NCI-H2171 treated with DMSO at 0.1 percent for 48 hours (cell line): ENCODE measurements around the gene POLR3B.
A peak's percentile ranks its signal among the peaks of the same experiment; 100 is the strongest.
"Not testable (repeated sequence)": the region's sequence is repeated elsewhere in the genome, so short reads cannot be mapped to it uniquely, and the experiment has no call there.

Experiments used
- DNase-seq: peaks from one replicate; lab custom pipeline; 2025; lab: John Stamatoyannopoulos, UW

Gene POLR3B

DNA sequence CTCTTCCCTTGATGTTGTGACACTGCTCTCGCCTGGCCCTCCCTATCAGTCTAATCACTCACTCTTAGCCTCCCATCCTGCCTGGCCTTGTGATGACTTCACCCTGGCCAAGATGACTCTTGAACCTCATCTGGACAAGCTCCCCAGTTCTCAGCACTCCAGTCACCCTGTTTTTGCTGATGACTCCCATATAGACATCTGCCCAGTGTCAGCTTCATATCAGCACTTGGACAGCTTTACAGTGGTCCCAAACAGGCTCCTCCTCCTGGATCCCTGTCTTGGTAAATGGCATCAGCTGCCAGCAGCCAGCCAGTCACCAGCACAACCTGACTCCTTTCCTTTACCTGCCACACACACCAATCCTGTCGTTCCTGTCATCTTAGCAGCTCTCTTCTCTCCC, 104.2 kb downstream of the POLR3B start:
- DNase-seq, result no peak

DNA sequence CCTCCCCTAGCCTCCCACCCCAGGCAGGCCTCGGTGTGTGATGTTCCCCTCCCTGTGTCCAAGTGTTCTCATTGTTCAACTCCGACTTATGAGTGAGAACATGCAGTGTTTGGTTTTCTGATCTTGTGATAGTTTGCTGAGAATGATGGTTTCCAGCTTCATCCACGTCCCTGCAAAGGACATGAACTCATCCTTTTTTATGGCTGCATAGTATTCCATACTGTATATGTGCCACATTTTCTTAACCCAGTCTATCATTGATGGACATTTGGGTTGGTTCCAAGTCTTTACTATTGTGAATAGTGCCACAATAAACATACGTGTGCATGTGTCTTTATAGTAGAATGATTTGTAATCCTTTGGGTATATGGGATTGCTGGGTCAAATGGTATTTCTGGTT, 108.1 kb downstream of the POLR3B start:
- DNase-seq, result not testable (repeated sequence)

DNA sequence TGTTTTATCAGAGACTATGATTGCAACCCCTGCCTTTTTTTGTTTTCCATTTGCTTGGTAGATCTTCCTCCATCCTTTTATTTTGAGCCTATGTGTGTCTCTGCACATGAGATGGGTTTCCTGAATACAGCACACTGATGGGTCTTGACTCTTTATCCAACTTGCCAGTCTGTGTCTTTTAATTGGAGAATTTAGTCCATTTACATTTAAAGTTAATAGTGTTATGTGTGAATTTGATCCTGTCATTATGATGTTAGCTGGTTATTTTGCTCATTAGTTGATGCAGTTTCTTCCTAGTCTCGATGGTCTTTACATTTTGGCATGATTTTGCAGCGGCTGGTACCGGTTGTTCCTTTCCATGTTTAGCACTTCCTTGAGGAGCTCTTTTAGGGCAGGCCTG, 118.1 kb downstream of the POLR3B start:
- DNase-seq, result not testable (repeated sequence)

DNA sequence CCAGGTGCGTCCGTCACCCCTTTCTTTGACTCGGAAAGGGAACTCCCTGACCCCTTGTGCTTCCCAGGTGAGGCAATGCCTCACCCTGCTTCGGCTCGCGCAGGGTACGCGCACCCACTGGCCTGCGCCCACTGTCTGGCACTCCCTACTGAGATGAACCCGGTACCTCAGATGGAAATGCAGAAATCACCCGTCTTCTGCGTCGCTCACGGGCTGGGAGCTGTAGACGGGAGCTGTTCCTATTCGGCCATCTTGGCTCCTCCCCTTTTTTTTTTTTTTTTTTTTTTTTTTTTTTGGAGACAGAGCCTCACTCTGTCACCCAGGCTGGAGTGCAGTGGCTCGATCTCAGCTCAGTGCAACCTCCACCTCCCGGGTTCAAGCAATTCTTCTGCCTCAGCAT, 120.1 kb downstream of the POLR3B start:
- peak; percentile 41 for DNase-seq

DNA sequence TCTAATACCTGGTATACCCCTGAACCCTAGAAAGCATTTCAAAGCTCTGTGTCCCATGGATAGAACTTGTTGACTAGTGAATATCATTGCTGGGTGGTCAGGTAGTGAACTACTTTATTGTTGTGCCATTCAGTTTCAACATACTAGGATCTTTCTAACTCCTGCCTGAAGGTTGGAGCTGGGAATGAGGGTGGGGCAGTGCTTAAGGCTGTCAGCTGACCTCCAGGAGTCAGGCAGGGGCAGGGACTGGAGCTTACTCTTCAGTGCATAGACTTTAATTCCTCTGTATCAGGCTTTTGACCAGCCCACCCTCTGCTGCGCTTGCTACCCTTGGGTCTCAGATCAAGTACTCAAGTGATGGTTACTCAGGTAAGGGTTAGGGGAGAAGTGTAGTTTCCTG, 122.7 kb downstream of the POLR3B start:
- DNase-seq, result no peak

DNA sequence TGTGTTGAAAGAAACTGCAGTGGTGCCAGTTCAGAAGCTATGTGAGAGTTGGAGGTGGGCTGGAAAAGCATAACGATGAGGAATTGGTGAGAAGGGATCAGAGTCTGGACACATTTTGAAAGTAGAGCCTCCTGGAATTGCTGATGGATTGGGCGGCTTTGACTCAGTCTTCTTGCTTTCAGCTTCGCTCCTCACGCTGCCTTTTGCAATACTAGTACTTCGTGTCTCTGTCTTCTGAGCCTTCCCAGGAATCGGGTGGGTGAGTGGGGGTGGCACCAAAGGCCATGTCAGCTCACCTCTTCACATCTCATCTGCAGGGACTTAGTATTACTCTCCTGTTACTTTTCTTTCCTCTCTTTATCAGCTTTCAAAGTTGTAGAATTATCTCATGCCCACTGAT, 123.7 kb downstream of the POLR3B start:
- no peak for DNase-seq

DNA sequence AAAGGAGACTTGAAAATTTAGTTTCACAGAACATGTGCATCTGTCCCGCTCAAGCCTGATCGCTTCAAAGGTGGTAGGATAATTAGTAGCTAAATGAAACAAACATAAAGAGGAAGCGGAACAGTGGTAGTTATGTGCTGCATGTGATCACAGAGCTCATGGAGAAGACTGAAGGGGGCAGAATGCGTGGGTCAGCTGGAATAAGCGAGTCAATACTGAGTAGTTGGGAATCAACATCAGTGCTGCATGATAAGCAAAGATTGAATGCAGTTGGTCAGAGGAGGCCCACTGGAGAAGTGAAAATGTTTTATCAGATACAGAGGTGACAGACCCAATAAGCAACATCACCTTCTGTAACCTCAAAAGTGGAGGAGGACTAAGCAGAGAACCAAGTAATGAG, 130.1 kb downstream of the POLR3B start:
- DNase-seq, result no peak

DNA sequence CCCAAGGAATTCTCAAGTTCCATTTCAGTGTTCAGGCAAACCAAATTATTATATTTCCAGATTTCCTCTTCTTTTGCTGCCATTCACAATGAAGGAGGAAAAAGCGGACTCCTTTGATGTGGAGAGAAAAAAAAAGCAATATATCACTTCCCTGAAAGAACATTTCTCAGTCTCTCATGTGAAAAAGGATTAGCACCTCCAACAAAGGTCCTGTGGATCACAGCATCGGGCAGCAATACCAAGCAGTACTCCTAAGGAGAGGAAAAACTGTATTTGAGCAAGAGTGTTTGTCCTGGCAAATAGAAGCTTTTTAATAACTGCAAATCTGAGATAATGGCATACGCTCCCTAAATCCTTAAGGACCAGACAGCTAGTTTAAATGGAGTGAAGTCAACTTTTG, 131.3 kb downstream of the POLR3B start:
- DNase-seq, result no peak

DNA sequence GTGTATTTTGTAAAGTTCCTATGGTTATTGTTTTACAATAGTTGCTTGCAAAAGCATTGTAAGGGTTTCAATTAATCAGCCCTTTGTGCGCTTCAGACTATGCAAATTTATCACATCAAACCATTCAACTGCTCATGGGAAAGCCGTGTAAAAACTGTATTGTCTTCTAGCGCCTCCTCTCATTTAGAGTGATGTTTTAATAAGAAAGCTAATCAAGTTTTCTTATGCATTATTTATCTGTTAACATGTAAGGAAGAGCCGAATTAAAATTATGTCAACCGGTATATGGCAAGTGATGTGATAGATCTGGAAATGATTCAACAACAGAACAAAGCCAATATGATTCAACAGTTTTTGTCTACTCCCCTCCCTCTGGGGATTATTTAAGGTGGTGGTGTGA, 132.7 kb downstream of the POLR3B start:
- DNase-seq, result no peak

DNA sequence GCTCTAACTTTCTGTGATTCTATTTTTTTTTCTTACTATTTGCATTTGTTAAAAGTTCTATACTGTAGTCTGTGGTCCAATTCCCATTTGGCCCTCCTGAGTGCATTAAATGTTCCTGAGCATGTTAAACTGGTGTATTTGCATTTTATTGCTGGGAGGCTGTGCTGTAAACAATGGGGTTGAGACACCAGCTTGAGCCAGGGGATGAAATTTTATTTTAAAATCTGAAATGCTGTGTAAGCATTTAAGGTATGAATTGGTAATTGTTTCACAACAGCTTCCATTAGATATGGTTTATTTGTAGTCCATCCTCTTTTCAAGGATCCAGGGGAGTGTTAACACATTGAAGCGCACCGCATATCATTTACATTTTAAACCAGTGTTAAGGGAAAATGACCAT, 135.3 kb downstream of the POLR3B start:
- no peak for DNase-seq

DNA sequence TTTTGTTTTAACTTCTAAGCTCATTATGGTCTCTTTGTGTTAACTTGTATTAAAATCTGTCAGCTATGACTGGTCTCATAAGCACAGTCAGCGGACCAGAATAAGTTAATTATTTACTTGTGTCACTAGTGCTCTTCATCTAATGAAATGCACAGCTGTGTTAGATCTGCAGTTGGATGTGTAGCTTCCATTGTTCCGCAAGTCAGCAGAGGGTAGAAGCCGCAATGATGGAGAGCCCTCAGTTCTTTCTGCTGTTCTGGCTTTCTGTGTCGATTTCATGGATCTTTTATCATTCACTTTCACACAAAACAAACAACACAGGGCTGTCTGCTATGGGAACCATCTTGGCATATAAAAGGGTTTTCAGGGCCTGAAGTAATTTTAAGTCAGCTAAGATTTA, 136.0 kb downstream of the POLR3B start:
- DNase-seq, result peak; percentile 13

DNA sequence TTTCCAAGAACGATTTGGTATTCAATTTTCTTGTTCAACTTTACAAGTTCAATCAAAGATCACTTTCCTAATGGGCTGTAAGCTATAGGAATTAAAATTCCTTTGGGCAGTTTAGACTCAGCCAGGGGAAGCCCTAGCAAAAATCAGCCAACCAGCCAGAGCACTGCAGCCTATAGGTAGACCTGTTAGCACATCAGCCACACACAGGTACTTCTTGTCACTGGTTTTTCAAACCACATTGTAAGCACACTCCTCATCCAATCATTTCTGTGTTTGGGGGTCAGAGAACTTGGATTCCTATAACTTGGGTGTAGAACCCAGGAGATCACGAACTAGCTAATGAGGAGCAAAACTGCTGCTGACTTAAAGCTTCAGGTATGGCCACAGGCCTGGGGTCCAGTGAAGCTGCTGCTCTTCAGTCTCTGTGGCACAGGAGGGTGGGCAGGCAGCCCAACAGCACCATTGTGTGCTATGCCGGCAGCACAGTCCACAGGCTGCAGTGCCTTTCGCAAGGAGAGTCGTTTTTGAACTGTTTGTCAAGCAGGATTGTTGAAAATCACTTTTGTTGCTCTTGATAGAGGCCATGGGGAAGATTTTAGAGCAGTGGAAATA, 137.9 kb downstream of the POLR3B start:
- no peak for DNase-seq

DNA sequence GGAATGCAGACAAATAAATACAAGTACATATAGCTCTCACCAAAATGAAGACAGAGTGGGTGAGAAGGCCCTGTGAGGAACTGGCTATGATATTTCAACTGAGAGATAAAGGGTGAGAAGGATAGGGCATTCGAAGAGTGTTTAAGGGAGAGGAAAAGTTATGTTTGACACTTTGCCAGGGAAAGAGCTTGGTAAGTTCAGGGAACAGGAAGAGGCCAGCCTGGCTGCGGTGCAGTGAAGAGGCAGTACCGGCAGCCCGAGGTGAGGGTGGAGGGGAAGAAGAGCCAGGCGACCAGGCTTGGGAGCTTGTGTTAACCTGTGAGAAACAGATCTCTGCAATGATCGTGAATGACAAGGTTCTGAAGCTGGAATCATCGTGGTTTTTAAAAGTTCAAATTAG, 140.5 kb downstream of the POLR3B start:
- DNase-seq, result no peak

DNA sequence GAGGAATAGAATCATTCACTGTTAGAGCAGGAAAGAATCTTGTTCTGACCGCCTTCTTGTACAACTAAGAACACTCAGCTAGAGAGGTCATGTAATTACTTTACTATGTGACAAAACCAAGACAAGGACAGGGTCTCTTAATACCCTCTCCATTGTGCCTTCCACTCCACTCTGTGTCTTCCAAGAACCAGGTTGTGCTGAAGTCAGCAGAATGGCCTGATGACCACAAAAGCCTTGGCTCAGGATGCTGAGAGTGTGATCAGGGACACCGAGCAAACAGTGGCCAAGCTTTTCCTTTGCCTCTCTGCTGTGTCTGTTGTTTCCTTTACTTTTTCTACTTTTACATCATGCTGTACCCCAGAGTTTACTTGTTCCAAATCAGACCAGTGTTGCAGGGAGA, 142.1 kb downstream of the POLR3B start:
- no peak for DNase-seq

DNA sequence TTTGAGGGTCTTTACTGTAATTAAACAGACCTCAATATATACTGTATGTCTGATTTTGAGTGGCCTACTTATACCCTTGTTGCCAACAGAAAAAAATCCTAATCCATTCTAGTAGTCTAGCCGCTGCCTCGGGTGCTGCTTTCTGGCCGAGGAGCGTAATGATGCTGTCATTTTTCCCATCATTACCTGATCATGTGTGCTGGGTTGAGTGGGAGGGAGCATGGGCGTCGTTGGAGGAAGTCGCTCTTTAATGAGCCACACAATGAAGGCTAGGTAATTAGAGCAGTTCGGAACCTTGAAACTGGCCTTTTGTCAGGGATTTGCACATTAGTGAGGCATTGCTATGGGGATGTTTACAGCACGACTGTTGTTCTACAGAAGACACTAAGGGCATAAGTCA, 149.1 kb downstream of the POLR3B start:
- DNase-seq, result no peak

DNA sequence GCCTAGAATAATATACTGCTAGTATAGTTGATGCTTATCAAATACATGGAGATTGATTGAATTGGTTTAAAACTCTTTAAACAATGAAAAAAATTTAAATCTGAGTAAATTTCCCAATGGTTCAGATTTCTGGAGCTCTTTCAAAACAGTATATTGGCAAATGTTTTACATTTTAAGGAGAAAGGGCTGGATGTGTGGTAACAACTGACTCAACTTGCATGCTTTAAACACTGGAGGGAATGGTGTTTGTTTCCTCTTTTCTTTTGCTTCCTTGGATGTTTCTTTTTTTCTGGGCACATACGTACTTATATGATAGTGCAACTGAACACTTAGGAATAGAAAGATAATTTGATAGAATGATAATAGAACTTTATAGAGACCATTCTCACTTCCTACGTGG, 151.4 kb downstream of the POLR3B start:
- DNase-seq, result no peak

DNA sequence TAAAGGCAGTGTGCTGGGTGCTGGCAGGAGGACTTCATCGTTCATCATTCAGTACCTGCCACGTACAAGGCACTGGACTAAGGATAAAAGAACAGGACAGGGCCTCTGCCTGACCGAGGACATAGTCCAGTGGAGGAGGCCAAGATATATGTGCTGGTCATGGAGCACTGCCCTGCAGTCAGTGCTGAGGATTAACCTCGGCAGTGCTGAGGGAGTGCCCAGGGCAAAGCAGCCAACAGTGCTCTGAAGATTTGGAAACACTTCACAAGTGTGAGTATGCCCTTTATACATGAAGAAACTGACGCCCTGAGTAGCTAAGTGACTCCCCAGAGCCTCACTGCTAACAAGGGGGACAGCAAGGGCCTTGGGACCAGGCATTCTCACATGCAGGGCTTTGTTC, 153.8 kb downstream of the POLR3B start:
- DNase-seq, result no peak

DNA sequence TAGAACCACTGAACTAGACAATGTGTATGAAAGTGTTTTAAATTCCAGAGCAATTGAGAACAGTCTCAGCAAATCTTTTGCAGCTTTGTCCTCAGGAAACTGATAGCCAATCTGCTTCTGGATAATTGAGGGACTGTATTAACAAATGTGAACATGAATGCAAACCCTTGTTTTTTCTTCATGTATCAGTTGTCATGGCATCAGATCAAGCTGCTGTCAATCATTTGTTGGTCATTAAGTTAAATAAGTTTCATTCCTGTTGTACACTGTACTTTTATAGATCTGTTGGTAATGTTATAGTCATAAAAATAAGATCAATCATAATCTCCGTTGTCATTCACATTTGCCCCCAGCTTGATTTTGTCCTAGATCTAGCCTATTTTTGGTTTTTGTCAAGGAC, 159.8 kb downstream of the POLR3B start:
- DNase-seq, result no peak

DNA sequence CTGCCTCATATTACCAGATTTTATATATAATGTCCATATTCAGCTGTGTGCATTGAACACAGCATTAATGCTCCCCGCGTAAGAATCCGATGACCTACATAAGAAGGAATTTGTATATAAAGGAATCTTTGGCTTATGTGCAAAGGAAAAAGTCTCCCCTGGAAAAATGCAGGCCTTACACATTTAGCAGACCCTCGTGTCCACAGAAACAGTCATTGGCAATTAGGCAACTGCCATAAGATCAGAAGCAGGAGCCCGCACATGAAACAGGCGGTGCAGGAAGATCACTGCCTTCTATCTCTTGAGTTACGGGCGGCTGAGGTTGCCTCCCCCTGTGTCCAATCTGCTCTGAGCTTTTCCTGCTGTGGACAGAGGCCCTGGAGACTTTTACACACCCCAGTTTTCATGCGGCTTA, 162.1 kb downstream of the POLR3B start:
- DNase-seq, result no peak

DNA sequence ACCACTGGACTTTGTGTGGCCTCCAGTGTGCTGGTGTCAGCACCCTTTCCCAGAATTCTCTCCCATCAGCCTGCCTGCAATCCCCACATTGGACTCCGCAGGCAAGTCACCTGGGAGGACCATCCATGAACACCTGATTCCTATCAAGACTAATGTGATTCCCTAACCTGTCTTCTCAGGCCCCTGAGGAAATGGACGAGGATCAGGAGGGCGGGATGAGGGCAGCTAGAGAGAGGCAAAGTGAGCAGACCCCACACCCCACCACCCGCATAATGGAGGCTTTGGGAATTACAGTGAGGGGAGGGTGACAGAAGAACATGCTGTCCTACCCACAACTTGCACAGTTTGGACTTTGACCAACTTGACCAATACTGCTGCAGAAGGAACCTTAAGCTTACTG, 164.4 kb downstream of the POLR3B start:
- DNase-seq, result no peak

DNA sequence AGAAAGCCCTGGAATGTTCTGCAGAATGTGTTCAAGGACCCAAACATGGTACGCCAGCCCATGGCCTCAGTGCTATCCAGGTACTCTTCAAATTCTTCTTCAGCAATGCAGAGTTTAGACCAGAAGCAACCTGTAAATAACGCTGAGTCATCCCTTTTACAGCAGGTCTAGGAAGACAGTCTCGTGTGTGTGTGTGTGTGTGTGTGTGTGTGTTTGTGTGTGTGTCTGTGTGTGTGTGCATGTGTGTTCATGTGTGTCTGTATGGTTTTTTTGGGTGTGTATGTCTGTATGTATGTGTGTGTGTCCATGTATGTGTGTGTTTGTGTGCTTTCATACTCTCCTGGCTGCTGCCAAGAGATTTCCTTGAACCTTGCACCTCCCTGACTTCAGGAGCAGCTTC, 165.2 kb downstream of the POLR3B start:
- no peak for DNase-seq

DNA sequence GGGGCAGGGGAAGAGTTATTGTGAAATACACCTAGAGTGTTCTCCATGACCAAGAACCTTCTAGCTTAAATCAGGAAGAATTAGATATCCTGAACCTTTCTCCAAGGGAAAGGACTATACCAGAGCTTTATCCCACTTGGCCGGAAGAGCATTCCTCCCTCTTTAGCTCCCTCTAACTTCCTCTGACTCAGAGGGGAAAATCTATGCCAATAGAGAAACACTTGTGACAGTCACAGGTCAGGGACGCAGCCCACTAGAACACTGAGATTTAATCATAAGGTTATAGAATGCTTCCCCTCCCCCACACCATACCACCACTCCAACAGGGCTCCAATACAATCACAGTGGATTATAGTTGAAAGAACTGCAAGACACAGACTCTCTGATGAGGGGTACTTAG, 169.8 kb downstream of the POLR3B start:
- DNase-seq, result no peak

DNA sequence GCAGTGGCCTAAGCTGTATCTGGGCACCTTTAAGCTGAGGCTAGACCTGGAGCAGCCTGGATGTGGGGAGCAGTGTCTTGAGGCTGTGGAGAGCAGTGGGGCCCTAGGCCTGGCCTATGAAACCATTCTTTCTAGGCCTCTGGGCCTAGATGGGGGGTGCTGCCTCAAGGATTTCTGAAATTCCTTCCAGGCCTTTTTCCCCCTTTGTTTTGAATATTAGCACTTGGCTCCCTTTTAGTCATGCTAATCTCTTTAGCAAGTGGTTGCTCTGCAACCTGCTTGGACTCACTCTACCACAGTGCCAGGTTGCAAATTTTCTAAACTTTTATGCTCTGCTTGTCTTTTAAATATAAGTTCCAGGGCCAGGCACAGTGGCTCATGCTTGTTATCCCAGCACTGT, 183.7 kb downstream of the POLR3B start:
- DNase-seq, result no peak

DNA sequence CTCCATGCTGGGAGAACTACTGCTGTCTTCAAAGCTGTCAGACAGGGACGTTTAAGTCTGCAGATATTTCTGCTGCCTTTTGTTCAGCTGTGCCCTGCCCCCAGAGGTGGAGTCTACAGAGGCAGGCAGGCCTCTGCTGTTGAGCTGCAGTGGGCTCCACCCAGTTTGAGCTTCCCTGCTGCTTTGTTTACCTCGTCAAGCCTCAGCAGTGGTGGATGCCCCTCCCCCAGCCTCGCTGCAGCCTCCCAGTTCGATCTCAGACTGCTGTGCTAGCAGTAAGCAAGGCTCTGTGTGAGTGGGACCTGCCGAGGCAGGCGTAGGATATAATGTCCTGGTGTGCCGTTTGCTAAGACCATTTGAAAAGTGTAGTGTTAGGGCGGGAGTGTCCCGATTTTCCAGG, 193.9 kb downstream of the POLR3B start:
- peak; percentile 2 for DNase-seq

DNA sequence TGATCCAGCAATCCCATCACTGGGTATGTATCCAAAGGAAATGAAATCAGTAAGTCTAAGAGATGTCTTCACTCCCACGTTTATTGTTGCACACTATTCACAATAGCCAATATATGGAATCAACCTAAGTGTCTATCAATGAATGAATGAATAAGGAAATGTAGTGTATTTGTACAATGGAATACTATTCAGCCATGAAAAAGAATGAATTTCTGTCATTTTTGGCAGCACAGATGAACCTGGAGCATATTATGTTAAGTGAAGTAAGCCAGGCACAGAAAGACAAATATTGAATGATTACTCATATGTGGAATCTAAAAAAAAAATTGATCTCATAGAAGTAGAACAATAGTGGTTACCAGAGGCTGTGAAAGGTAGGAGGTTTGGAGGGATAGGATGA, 194.7 kb downstream of the POLR3B start:
- no peak for DNase-seq
